Measurements from ENCODE around the gene CNTD1.

- TF ChIP-seq ZNF362 (tag by site-specific recombination; IDR thresholded peaks at IDR 0.05) (no peak), ZSCAN5A (tag by site-specific recombination; IDR thresholded peaks at IDR 0.05) (no peak), CTCF (tag by site-specific recombination; IDR thresholded peaks at IDR 0.05) (no peak), ZNF292 (tag by site-specific recombination; IDR thresholded peaks at IDR 0.05; ENCODE audit: borderline replicate concordance, low read depth) (no peak), ZNF510 (tag by site-specific recombination; IDR thresholded peaks at IDR 0.05; ENCODE audit: insufficient replicate concordance) (no peak), ZNF707 (tag by site-specific recombination; IDR thresholded peaks at IDR 0.05) (no peak), ZNF24 (tag by site-specific recombination; IDR thresholded peaks at IDR 0.05) (no peak), ZNF37A (tag by site-specific recombination; IDR thresholded peaks at IDR 0.05) (no peak)
Observed at GRCh38 chr17:42818379-42818778, 19.7 kb downstream of the CNTD1 start.
